Umbilical cord (tissue), 2 donors: ENCODE measurements around the gene FBH1. TPM values are rescaled to one million over a fixed set of nuclear protein-coding genes. Genes with fewer than 3 reads are reported as not detected.
"Not testable (repeated sequence)": the region's sequence is repeated elsewhere in the genome, so short reads cannot be mapped to it uniquely, and the experiment has no call there.

Experiments
- DNase-seq: peaks from one replicate; pipeline ENCODE4 v3.0.0-alpha.2; 2015; ENCODE audit warnings: low spot score
- total RNA-seq: library from RNA; depleted of rRNA; stranded (reverse); fragments of >200 nt; gene quantifications from one replicate; pipeline ENCODE4 v1.2.3, GENCODE V29; 2014; ENCODE audit warnings: low replicate concordance; ENCODE audit not compliant: insufficient read depth

Gene FBH1
- total RNA-seq, 1 donor from 2014 or later = 62.1 TPM

DNA sequence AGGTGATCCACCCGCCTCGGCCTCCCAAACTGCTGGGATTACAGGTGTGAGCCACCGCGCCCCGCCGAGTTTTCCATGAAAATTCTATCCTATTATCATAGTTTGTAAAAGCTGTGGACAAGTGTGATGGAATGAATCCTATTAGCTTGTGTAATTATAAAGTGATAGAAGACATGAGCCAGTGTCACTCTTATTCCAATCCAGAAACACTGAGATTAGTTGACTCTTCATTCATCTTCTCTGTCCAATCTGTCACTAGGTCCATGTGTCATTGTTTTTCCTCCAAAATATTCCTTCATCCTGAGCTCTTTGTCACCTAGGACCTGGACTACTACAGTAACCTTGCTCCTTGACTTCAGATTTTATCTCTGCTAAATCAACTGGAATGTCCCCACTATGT lies 13.5 kb downstream of the FBH1 start:
- no peak for DNase-seq

DNA sequence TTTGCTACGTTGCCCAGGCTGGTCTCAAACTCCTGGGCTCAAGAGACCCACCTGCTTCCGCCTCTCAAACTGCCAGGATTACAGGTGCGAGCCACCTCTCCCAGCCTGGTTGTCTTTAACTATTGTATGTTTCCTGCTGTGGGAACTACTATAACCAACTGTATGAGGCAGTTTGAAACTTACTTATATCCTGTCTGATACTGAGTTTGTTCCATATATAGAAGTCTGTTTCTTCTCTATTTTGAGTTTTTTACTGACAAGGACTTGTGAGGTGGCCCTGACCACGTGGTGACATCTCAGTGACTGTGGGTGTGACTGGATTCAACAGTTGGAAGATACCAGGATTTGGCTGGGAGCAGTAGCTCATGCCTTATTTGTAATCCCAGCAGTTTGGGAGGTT lies 14.2 kb downstream of the FBH1 start:
- DNase-seq = no peak

DNA sequence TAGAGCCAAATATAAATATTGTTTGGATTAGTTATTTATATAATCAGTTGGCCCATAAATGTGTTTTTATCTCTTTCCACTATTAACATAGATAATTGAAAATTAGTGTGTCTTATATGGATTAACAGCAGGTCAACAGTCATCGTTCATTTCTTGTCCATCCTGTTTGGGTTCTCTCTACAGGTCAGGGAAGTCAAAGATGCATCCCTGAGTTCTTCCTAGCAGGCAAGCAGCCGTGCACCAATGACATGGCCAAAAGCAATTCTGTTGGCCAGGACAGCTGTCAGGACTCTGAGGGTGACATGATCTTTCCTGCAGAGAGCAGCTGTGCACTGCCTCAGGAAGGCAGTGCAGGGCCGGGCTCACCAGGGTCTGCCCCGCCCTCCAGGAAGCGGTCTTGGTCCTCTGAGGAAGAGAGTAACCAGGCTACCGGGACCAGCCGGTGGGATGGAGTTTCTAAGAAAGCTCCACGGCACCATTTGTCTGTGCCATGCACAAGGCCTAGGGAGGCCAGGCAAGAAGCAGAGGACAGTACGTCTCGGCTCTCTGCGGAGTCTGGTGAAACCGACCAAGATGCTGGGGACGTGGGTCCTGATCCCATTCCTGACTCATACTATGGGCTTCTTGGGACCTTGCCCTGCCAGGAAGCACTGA lies 15.9 kb downstream of the FBH1 start:
- DNase-seq = no peak

DNA sequence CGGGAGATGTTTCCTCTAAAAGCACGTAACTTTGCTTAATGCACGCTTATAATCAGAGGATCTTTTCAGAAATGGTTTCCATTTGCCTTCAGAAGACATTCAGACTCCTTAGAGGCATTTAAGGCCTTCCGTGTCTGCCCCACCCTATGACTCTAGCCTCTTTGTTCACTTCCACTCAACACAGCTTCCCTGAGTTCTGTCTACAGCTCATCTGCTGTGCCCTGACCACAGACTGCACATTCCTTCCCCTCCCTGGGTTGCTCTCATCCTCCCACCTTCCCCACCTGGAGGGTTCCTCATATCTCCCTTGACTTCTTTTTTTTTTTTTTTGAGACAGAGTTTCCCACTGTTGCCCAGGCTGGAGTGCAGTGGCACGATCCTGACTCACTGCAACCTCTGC lies 16.6 kb downstream of the FBH1 start:
- no peak for DNase-seq

DNA sequence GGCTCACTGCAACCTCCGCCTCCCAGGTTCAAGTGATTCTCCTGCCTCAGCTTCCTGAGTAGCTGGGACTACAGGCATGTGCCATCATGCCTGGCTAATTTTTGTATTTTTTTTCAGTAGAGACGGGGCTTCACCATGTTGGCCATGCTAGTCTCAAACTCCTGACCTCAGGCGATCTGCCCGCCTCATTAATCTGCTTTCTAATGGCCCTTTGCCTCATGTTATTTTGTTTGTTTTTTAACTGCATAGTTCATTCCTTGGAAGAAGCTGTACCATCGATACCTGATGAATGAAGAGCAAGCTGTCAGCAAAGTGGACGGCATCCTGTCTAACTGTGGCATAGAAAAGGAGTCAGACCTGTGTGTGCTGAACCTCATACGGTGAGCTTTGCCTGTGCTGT lies 18.6 kb downstream of the FBH1 start:
- not testable (repeated sequence) for DNase-seq

DNA sequence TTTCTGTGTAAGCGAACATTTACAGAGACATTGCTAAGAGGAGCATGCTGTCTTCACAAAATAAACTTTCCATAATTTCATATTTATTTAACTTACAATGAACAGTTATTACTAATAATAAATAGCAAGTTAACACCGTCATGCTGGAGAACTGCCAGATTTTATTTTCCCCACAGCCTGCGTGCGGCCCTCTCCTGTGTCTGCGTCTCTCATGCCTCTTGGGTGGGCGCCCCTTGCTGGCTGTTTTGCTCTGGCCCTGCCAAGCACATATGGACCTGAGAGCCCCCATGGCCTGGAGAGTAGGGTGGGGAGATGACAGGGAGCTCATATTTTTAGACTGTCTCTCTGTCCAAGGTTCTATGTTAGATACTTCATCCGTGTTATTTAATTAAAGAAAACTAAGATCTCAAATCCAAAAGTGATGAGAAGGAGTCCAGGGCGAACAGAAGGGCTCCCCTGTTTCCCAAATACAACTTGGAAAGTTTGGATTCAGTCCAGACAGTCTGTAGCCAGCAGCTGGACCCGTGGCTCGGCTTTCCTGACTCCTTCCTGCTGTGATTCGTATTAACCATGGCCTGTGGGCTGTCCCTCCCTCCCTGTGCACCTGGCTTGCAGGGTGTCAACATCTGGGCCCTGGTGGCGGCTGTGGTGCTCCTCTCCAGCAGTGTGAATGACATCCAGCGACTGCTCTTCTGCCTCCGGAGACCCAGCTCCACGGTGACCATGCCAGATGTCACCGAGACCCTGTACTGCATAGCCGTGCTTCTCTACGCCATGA lies 20.5 kb downstream of the FBH1 start:
- DNase-seq = no peak

DNA sequence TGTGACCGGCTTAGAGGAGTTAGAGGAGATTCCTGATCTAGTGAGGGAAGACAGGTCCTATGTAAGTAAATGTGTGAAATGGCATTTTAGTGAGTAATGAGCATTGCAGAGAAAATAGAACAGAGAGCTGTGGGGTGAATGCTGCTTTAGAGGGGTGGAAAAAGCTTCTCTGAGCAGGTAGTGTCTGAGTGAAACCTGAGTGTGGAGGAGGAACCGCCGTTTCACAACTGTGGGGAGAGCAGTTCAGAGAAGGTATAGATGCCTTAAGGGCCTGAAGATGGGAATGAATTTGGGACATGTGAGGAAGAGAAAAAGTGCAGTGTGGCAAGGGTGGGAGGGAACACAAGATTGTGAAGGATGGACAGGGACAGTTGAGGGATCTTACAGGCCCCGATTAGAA lies 21.6 kb downstream of the FBH1 start:
- DNase-seq = no peak

DNA sequence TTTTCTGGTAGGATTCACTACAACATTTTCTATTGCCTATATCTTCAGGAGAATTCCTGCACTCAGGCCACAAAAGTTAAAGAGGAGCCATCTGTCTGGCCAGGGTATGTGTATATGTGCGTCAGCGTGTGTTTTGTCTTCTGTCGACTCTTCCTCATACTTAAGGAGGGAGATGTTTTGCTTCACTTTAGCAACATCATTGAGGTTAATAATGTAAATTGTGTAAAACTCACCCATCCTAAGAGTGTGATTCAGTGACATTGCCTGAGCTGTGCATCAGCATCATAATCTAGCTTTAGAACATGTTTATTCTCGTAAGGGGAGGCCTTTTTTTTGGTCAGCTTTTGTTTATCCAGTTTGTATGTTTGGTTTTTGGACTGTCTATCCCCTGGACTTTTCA lies 23.7 kb downstream of the FBH1 start:
- no peak for DNase-seq

DNA sequence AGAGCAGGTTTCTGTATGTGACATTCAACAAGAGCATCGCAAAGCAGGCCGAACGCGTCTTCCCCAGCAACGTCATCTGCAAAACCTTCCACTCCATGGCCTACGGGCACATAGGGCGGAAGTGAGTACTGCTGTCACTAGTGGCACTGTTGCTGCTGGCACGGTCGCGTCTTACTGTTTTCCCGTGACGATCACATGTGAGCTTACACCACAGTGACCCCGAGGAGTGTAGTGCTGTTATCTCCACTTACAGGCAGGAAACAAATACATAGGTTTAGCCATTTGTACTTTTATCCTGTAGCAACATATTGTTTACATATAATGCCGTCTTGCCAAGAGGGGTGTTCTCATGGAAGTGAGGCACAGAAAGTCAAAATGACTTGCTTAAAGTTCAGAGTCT lies 25.4 kb downstream of the FBH1 start:
- no peak for DNase-seq

DNA sequence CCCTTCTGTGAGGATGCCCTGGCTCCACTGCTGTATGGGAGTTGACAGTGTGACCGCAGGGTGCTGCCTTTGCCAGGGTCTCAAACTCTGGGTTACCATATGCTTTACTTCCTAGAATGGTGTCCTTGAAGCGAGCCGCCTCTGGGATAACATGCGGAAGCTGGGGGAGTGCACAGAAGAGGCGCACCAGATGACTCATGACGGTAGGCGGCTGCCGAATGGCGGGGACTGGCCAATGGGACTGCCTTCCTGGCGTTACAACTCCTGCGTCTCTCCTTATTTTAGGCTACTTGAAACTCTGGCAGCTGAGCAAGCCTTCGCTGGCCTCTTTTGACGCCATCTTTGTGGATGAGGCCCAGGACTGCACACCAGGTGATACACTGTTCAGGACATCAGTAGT lies 27.3 kb downstream of the FBH1 start:
- no peak for DNase-seq

DNA sequence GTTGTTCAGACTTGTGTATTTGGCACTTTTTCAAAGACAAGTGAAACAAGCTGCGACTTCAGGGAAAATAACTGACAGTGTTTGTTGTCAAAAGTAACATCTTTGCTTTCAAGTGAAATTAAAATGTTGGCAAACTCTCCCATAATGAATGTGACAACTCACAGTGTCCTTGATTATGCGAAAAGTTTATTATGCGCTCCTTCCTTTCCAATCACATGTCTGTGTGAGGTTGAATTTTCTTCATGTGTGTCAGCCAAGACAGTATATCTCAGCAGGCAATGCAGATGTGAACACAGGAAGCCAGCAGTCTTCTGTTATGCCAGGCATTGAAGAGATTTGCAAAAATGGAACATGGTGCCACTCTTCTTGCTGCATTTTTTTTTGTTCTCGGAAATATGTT lies 28.7 kb downstream of the FBH1 start:
- DNase-seq = no peak

DNA sequence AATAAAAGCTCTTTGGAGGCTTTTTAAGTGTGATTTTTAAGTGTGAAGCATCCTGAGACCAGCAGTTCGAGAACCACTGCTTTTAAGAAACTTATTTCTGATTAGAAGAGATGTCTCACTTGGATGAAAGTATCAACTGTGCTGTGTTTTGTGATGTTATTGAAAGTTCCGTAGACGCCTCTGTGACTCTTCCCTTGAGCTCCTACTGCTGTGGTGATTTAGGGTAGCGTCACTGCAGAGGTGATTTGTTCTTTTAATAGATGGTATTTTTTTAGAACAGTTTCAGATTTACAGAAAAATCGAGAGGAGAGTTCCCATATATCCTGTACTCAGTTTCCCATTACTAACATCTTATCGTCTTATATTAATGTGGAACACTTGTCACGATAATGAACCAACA lies 29.5 kb downstream of the FBH1 start:
- no peak for DNase-seq

DNA sequence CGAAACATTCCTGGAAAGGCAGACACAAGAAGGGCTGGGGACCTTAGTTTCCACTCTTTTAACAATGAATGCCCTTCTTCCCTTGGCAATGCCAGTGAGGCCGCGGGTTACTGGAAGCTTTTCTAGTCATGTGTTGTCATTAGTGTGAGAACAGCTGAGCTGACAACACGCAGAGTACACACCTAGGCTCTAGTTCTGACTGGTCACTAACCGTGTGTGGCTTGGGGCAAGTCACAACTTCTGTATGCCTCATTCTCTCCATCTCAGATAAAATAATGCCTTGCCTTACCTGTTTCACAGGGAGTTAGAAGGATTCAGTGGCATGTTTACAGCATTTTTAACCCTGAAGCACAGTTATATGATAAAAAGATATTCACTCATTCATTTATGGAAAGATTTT lies 31.7 kb downstream of the FBH1 start:
- DNase-seq = no peak

DNA sequence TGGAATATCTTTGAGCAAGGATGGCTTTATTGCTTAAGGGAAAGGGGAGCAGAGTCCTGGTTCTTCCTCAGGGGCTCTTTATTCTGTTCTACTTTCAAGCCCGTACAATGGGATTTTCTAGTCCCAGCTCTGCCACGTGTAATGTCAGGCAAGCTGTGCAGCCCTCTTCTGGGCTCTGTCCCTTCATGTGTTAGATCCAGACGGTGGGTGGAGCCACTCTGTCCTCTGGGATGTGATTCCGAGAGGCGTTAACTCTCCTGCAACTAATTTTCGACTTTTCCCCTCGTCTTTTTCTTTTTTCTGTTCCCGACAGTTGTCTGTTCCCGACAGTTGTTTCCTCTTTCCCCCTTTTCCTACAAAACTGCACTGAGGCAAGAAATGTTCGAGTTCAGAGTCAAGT lies 34.8 kb downstream of the FBH1 start:
- no peak for DNase-seq

DNA sequence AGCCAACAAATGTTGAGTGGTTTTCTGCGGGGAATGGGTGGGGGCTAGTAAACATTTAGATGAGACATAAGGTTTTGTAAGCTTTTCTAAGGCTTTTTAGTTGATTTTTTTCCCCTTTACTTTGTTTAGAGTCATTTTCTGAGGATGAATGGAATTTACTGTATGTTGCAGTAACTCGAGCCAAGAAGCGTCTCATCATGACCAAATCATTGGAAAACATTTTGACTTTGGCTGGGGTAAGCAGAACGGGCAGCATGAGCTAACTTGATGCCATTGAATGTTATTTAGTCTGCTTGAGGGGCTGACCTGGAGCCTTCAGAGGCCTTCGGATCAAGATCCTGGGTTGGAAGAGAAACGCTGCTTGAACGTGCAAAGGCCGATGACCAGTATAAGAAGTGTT lies 37.3 kb downstream of the FBH1 start:
- DNase-seq = no peak

DNA sequence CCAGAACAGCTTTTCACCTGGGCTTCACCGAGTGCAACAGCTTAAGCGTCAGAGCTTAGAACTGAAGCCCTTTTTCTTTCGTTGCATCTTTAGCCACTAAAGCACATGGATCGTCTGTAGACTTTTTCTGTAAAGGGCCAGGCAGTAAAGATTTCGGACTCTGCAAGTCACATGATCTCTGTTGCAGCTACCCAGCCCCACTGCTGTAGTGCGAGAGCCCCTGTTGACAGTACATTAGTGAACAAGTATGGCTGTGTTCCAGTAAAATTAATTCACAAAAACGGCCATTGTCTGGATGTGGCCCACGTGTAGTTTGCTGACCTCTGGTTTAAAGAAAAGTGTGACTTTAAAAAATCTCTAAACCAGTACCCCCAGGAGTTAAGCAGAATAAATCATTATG lies 39.4 kb downstream of the FBH1 start:
- DNase-seq = no peak

DNA sequence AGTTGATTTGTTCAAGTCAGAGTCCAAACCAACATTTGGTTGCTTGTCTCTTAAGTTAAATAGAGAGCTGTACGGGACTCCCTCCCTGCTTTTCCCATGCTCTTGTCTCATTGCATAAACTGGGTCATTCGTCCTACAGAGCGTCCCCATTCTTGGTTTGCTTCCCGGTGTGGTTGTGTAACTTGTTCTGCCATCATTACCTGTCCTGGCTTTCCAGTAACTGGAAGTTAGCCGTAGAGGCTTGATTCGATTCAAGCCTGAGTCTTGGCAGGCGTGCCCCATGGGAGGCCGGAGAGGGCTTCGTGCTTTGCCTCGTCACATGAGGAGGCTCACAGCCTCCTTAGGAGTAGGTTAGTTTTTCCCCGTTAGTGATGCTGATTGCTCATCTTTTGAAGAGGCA lies 40.2 kb downstream of the FBH1 start:
- DNase-seq = no peak

DNA sequence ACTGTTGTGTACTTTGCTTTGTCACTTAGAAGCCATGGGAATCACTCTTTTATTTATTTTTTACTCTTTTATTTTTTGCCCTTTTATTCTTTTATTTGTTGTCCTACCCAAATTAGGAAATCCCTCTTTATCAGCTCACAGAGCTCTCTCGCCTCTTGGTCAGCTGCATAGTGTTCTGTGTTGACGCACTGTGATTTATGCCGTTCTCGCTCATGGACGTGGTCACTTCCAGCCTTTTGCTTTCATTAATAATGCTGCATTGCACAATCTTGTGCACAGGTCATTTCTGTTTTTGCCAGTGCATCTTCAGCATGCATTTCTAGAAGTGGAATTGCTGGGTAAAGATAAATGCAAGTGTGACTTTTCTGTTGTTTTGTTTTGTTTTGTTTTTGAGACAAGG lies 42.3 kb downstream of the FBH1 start:
- DNase-seq = no peak

DNA sequence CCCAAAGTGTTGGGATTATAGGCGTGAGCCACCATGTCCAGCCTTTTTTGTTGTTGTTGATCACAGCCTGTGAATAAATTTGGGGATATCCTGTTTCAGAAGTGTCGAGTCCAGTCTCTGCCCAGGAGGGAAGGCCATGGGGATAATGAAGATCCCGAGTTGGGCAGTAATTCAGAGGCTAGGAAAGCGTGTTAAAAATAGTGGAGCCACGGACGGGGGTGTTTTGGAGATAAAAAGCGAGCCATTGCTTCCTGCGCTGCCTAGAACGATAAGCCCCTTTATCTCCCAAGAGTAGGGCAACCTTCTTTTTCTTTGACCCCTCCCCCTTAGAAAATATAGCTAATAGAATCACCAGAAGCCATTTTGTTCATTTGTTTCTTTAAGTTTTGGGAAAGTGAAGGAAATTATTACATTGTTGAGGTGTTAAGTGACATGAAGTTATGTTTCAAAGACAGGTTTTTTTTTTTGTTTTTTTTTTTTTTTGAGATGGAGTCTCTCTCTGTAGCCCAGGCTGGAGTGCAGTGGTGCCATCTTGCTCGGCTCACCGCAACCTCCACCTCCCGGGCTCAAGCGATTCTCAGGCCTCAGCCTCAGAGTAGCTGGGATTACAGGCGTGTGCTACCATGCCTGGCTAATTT lies 44.0 kb downstream of the FBH1 start:
- DNase-seq = no peak

DNA sequence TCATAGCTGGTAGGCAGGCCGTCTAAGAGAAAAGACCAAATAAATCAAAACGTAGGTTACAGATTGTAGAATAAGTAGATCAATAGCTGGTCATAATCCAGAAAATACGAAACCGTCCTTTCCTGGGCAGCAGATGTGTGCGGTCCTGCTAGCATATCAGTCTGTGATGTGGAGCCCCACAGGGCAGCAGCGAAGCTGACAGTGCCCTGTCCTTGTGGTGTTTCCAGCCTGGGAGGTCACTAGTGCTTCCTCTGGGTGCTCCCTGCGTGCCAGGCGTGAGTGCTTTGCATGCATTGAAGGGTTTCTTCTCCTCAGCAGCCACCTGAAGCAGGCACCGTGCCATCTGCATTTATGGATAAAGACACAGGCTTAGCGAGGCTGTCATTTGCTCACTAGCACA lies 45.6 kb downstream of the FBH1 start:
- no peak for DNase-seq

DNA sequence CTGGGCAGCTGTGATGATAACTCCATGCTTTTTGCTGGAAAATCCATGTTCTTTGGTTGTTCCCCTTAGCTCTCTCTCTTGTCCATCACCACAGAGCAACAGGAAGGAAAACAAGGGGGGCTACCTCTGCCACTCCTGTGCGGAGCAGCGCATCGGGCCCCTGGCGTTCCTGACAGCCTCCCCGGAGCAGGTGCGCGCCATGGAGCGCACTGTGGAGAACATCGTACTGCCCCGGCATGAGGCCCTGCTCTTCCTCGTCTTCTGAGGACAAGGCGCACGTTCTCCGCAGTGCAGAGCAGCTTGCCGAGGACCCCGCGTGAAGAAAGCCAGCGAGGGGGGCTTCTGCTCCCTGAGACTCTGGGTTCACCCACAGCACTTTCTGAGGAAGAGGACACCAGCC lies 47.0 kb downstream of the FBH1 start:
- no peak for DNase-seq

DNA sequence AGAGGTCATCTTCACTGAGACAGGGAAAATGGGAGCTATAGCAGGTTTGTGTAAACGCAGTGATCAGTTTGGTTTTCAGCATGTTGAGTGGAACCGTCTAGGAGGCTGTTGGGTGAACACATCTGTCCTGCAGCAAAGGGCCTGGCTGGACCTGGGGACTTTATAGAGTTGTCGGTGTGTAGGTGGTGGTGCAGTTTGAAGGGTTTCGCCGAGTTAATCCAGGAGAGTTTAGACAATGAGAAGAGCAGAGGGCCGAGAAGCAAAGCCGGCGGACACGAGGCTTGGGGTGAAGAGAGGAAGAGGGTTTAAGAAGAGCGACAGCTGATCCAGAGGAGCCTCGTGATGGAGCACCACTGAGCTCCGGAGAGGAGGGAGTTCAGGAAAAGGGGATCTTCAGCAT lies 48.2 kb downstream of the FBH1 start:
- DNase-seq = no peak

DNA sequence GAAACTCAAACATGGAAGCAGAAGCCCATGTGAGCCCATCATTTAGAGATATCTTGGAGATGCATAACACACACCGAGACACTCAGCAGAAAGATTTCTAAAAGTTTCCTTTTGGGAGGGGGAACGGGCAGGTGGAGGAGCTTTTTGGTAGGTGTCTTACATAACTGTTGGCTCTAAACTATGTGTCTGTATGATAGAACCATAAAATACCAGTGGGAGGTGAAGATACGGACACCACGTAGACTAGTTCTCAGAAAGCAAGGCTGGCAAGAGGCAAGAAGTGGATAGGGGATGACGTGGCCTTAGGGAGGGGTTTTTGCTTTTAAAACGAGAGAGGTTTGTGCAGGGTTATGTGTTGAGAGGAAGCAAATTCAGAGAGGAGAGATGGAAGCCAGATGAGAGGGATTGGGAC lies 50.8 kb downstream of the FBH1 start:
- DNase-seq = no peak
